AG04449 (cell line): Measurements from ENCODE around the gene LONP2.
"Not testable (repeated sequence)": the region's sequence is repeated elsewhere in the genome, so short reads cannot be mapped to it uniquely, and the experiment has no call there.

Source experiments
- CTCF ChIA-PET: fragments of 350-600 bp; formaldehyde crosslinking; extraction: SDS; loops from one replicate; lab custom pipeline; 2021; ENCODE audit warnings: antibody characterized with exemption; lab: Yijun Ruan, JAX
- POLR2A ChIA-PET: fragments of 400-600, 350-600 bp; formaldehyde crosslinking; extraction: SDS; loops from one replicate; lab custom pipeline; 2020; ENCODE audit warnings: antibody characterized with exemption, inconsistent platforms; lab: Yijun Ruan, JAX
- DNase-seq: peaks from one replicate; pipeline ENCODE4 v3.0.0-alpha.2; 2010; ENCODE audit warnings: low read depth, low spot score
- H3K4me3 ChIP-seq: 2 replicates; pipeline ENCODE4 v1.5.1; 2011; ENCODE audit warnings: low read depth, mild to moderate bottlenecking, control low read depth, low read length
- CTCF ChIP-seq: IDR thresholded peaks from one replicate; pipeline ENCODE4 v1.5.1; 2011; ENCODE audit warnings: mild to moderate bottlenecking, moderate library complexity, low read length, control low read depth, inconsistent platforms; ENCODE audit not compliant: insufficient read depth; ENCODE audit errors: missing control alignments

The LONP2 gene

GRCh38 chr16:48234630-48235029, 9.5 kb upstream of the LONP2 start:
- ChIA-PET POLR2A (no interaction called here), CTCF (interaction anchor here (1.4 to 9.6 kb wide), 5 partner anchors 27 to 395 kb away, joined by 3 to 80 read pairs (median 11); no protein-coding TSS in a partner anchor)
- TF ChIP-seq CTCF, result no peak
- DNase-seq, result no peak
- H3K4me3 ChIP-seq, result no peak overlapping the region

- TF ChIP-seq CTCF, result no peak
- ChIA-PET POLR2A (no interaction called here), CTCF (interaction anchor here (1.4 to 9.6 kb wide), 4 partner anchors 27 to 394 kb away, joined by 3 to 80 read pairs (median 8); no protein-coding TSS in a partner anchor)
- no peak overlapping the region for H3K4me3 ChIP-seq
- no peak for DNase-seq
Measured at GRCh38 chr16:48235058-48235555, 9.0 kb upstream of the LONP2 start.

GRCh38 chr16:48235556-48236136, 8.5 kb upstream of the LONP2 start:
- ChIA-PET POLR2A (no interaction called here), CTCF (interaction anchor here (1.4 to 9.6 kb wide), 4 partner anchors 26 to 393 kb away, joined by 3 to 80 read pairs (median 8); no protein-coding TSS in a partner anchor)
- no peak for DNase-seq
- H3K4me3 ChIP-seq, result no peak overlapping the region
- TF ChIP-seq CTCF, result no peak

GRCh38 chr16:48236286-48236685, 7.8 kb upstream of the LONP2 start:
- POLR2A ChIA-PET, result no interaction called here
- CTCF ChIA-PET, result interaction anchor here (2.2 to 9.6 kb wide), 2 partner anchors 386 to 393 kb away, joined by 11 to 80 read pairs; no protein-coding TSS in a partner anchor
- TF ChIP-seq CTCF, result no peak
- no peak overlapping the region for H3K4me3 ChIP-seq
- no peak for DNase-seq

- POLR2A ChIA-PET, DNase-seq, H3K4me3 ChIP-seq: not testable (repeated sequence)
- CTCF ChIA-PET, result interaction anchor here (1.5 kb wide), 1 partner anchor 9 kb away, joined by 3 read pairs; no protein-coding TSS in a partner anchor
Measured at GRCh38 chr16:48240147-48240546, 4.0 kb upstream of the LONP2 start.

GRCh38 chr16:48244863-48245195, 729 bp downstream of the LONP2 start:
- CTCF ChIA-PET, result no interaction called here
- POLR2A ChIA-PET, result no interaction called here
- H3K4me3 ChIP-seq, result peak overlapping the region; percentile 94
- DNase-seq, result no peak
- no peak for TF ChIP-seq CTCF
